ENCODE results near the gene PTPRF.

PTPRF gene

GRCh38 chr1:43566382-43567044 lies 35.8 kb downstream of the PTPRF start:
- TF ChIP-seq CTCF (IDR thresholded peaks at IDR 0.05; ENCODE audit: poor library complexity, severe bottlenecking): no peak

GRCh38 chr1:43569175-43569574 lies 38.5 kb downstream of the PTPRF start:
- Histone ChIP-seq H3K27ac (ENCODE audit: poor library complexity, severe bottlenecking) (no peak overlapping the region), H3K36me3 (ENCODE audit: low read depth) (peaks cover 93% of the 10 kb centered on the region), H3K4me3 (ENCODE audit: severe bottlenecking) (no peak overlapping the region), H3K9me3 (ENCODE audit: severe bottlenecking) (no peaks in the 10 kb centered on the region), H3K27me3 (ENCODE audit: insufficient read depth, poor library complexity, severe bottlenecking) (no peaks in the 10 kb centered on the region), H3K4me1 (ENCODE audit: insufficient read depth, poor library complexity, severe bottlenecking) (no peaks in the 10 kb centered on the region)
- ATAC-seq (ENCODE audit: low read depth): no peak
- DNase-seq (ENCODE audit: low spot score): no peak
- TF ChIP-seq CTCF (IDR thresholded peaks at IDR 0.05; ENCODE audit: poor library complexity, severe bottlenecking): no peak

More at GRCh38 chr1:43566382-43567044, 35.8 kb downstream of the PTPRF start:
- no peak for DNase-seq (ENCODE audit: low spot score)
- Histone ChIP-seq H3K36me3 (ENCODE audit: low read depth) (peaks cover 80% of the 10 kb centered on the region), H3K27ac (ENCODE audit: poor library complexity, severe bottlenecking) (no peak overlapping the region), H3K27me3 (ENCODE audit: insufficient read depth, poor library complexity, severe bottlenecking) (no peaks in the 10 kb centered on the region), H3K9me3 (ENCODE audit: severe bottlenecking) (no peaks in the 10 kb centered on the region), H3K4me1 (ENCODE audit: insufficient read depth, poor library complexity, severe bottlenecking) (no peaks in the 10 kb centered on the region), H3K4me3 (ENCODE audit: severe bottlenecking) (no peak overlapping the region)
- ATAC-seq (ENCODE audit: low read depth): no peak

DNA sequence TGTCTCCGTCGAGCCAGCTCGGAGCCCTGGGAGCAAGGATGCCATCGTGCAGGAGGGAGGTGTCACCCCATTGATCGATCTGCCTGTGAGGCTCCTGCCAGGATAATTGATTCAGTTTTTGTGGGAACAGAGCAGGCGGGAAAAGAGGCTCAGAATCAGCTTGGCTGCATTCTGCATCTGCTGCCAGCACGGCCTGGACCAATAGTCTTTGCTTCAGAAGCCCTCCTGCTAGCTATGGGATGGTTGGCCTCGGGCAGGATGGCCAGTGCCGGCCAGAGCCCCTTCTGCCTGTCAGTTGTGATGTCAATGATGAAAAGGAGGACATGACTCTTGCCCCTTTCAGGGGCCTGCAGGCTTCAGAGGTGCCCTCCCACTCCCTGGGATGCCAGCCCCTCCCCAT lies 39.6 kb downstream of the PTPRF start:
- no peak overlapping the region for H3K4me3 ChIP-seq (ENCODE audit: severe bottlenecking)
- no peak for TF ChIP-seq CTCF (IDR thresholded peaks at IDR 0.05; ENCODE audit: poor library complexity, severe bottlenecking)
- ATAC-seq (ENCODE audit: low read depth) (no peak), DNase-seq (ENCODE audit: low spot score) (no peak)
- H3K4me1 ChIP-seq (ENCODE audit: insufficient read depth, poor library complexity, severe bottlenecking): no peaks in the 10 kb centered on the region
- peaks cover 93% of the 10 kb centered on the region for H3K36me3 ChIP-seq (ENCODE audit: low read depth)
- no peaks in the 10 kb centered on the region for H3K27me3 ChIP-seq (ENCODE audit: insufficient read depth, poor library complexity, severe bottlenecking)
- H3K9me3 ChIP-seq (ENCODE audit: severe bottlenecking): no peaks in the 10 kb centered on the region
- H3K27ac ChIP-seq (ENCODE audit: poor library complexity, severe bottlenecking): no peak overlapping the region

DNA sequence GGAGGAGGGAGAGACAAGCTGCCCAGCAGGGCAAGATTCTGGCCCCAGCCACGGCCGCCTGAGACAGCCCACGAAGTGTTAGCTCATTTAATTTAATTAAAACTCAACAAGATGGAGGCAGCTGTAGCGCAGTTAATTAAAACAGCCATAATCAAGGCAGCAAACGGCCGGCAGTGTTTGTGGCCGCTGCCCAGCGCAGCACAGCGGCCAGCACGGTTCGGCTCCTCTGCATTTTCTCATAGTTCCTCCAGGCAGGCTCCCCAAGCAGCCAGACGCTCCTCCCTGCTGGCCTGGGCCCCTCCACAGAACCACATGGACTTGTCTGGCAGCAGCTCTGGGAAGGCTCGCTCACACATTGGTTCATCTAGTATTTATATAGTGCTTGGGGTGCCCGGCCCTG lies 40.0 kb downstream of the PTPRF start:
- H3K9me3 ChIP-seq (ENCODE audit: severe bottlenecking): no peaks in the 10 kb centered on the region
- no peaks in the 10 kb centered on the region for H3K4me1 ChIP-seq (ENCODE audit: insufficient read depth, poor library complexity, severe bottlenecking)
- no peak for DNase-seq (ENCODE audit: low spot score)
- H3K27ac ChIP-seq (ENCODE audit: poor library complexity, severe bottlenecking): no peak overlapping the region
- no peak for TF ChIP-seq CTCF (IDR thresholded peaks at IDR 0.05; ENCODE audit: poor library complexity, severe bottlenecking)
- peaks cover 95% of the 10 kb centered on the region for H3K36me3 ChIP-seq (ENCODE audit: low read depth)
- no peaks in the 10 kb centered on the region for H3K27me3 ChIP-seq (ENCODE audit: insufficient read depth, poor library complexity, severe bottlenecking)
- H3K4me3 ChIP-seq (ENCODE audit: severe bottlenecking): no peak overlapping the region
- no peak for ATAC-seq (ENCODE audit: low read depth)

DNA sequence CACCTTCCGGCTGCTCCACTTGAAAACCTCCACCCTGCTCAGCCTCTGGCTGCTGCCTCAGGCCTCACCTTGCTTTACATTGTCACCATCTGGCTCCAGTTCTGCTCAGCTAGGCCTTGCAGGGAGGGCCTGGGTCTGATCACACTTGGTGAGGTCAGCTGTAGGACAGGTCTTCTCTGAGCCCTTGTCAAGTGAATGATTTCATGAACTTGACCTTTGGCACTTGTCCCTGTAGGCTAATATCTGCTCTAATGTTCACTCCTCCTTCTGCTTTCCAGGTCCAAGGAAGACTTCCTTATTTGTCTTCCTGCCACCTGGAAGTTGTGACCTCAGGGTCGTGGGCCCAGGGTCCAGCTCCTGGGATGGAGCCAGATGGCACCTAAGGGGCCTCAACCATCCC lies 41.4 kb downstream of the PTPRF start:
- Histone ChIP-seq H3K27me3 (ENCODE audit: insufficient read depth, poor library complexity, severe bottlenecking) (no peaks in the 10 kb centered on the region), H3K36me3 (ENCODE audit: low read depth) (peaks cover 95% of the 10 kb centered on the region), H3K27ac (ENCODE audit: poor library complexity, severe bottlenecking) (peak overlapping the region; percentile 4), H3K4me3 (ENCODE audit: severe bottlenecking) (no peak overlapping the region), H3K9me3 (ENCODE audit: severe bottlenecking) (no peaks in the 10 kb centered on the region), H3K4me1 (ENCODE audit: insufficient read depth, poor library complexity, severe bottlenecking) (no peaks in the 10 kb centered on the region)
- DNase-seq (ENCODE audit: low spot score): no peak
- ATAC-seq (ENCODE audit: low read depth): no peak
- TF ChIP-seq CTCF (IDR thresholded peaks at IDR 0.05; ENCODE audit: poor library complexity, severe bottlenecking): no peak

Data from RWPE2 (cell line).